ENCODE data around the gene WWOX.
"Not testable (repeated sequence)": the region's sequence is repeated elsewhere in the genome, so short reads cannot be mapped to it uniquely, and the experiment has no call there.

WWOX gene

GRCh38 chr16:78599271-78599670 is 499.8 kb downstream of the WWOX start:
- 94 to 97% methylated on average over 3 of the region's 4 CpGs for WGBS, 2 experiments (ENCODE audit: insufficient coverage in 2 of 2)
- H3K4me1 ChIP-seq (ENCODE audit: control insufficient read depth, insufficient read depth, low read length, poor library complexity, severe bottlenecking), result no peaks in the 10 kb centered on the region
- H3K27ac ChIP-seq (ENCODE audit: low read depth, low read length, severe bottlenecking), result no peak overlapping the region
- H3K36me3 ChIP-seq (ENCODE audit: control insufficient read depth, insufficient read depth, low read length), result no peaks in the 10 kb centered on the region
- H3K9me3 ChIP-seq (ENCODE audit: control insufficient read depth, low read length), result no peaks in the 10 kb centered on the region
- H3K4me3 ChIP-seq (ENCODE audit: extremely low read depth, insufficient read depth, low read length, poor library complexity, severe bottlenecking), result no peak overlapping the region

GRCh38 chr16:78604423-78605062 is 505.1 kb downstream of the WWOX start:
- WGBS, 2 experiments (ENCODE audit: insufficient coverage in 2 of 2), result no CpG with 5 or more reads among the region's 2 CpGs
- not testable (repeated sequence) for H3K36me3 ChIP-seq (ENCODE audit: control insufficient read depth, insufficient read depth, low read length); H3K27ac ChIP-seq (ENCODE audit: low read depth, low read length, severe bottlenecking); H3K9me3 ChIP-seq (ENCODE audit: control insufficient read depth, low read length); H3K4me3 ChIP-seq (ENCODE audit: extremely low read depth, insufficient read depth, low read length, poor library complexity, severe bottlenecking)
- peaks cover 13% of the 10 kb centered on the region for H3K4me1 ChIP-seq (ENCODE audit: control insufficient read depth, insufficient read depth, low read length, poor library complexity, severe bottlenecking)

GRCh38 chr16:78605548-78606101 is 506.2 kb downstream of the WWOX start:
- no peaks in the 10 kb centered on the region for H3K36me3 ChIP-seq (ENCODE audit: control insufficient read depth, insufficient read depth, low read length)
- WGBS, 2 experiments (ENCODE audit: insufficient coverage in 2 of 2), result 69 to 79% methylated on average over 2 of the region's 6 CpGs
- no peak overlapping the region for H3K27ac ChIP-seq (ENCODE audit: low read depth, low read length, severe bottlenecking)
- H3K9me3 ChIP-seq (ENCODE audit: control insufficient read depth, low read length), result no peaks in the 10 kb centered on the region
- no peak overlapping the region for H3K4me3 ChIP-seq (ENCODE audit: extremely low read depth, insufficient read depth, low read length, poor library complexity, severe bottlenecking)
- H3K4me1 ChIP-seq (ENCODE audit: control insufficient read depth, insufficient read depth, low read length, poor library complexity, severe bottlenecking), result peaks cover 15% of the 10 kb centered on the region

- no peaks in the 10 kb centered on the region for H3K9me3 ChIP-seq (ENCODE audit: control insufficient read depth, low read length)
- WGBS, 2 experiments (ENCODE audit: insufficient coverage in 2 of 2), result 42 to 49% methylated on average over 5 to 8 of the region's 8 CpGs
- H3K27ac ChIP-seq (ENCODE audit: low read depth, low read length, severe bottlenecking), result no peak overlapping the region
- no peak overlapping the region for H3K4me3 ChIP-seq (ENCODE audit: extremely low read depth, insufficient read depth, low read length, poor library complexity, severe bottlenecking)
- no peaks in the 10 kb centered on the region for H3K36me3 ChIP-seq (ENCODE audit: control insufficient read depth, insufficient read depth, low read length)
- H3K4me1 ChIP-seq (ENCODE audit: control insufficient read depth, insufficient read depth, low read length, poor library complexity, severe bottlenecking), result peaks cover 15% of the 10 kb centered on the region
Observed at GRCh38 chr16:78606545-78606944, 507.1 kb downstream of the WWOX start.

GRCh38 chr16:78607022-78607421 is 507.6 kb downstream of the WWOX start:
- Histone ChIP-seq H3K9me3 (ENCODE audit: control insufficient read depth, low read length) (no peaks in the 10 kb centered on the region), H3K4me1 (ENCODE audit: control insufficient read depth, insufficient read depth, low read length, poor library complexity, severe bottlenecking) (peaks cover 15% of the 10 kb centered on the region), H3K27ac (ENCODE audit: low read depth, low read length, severe bottlenecking) (no peak overlapping the region), H3K4me3 (ENCODE audit: extremely low read depth, insufficient read depth, low read length, poor library complexity, severe bottlenecking) (no peak overlapping the region), H3K36me3 (ENCODE audit: control insufficient read depth, insufficient read depth, low read length) (no peaks in the 10 kb centered on the region)
- WGBS, 2 experiments (ENCODE audit: insufficient coverage in 2 of 2), result no CpG with 5 or more reads among the region's 5 CpGs

- no peak overlapping the region for H3K4me3 ChIP-seq (ENCODE audit: extremely low read depth, insufficient read depth, low read length, poor library complexity, severe bottlenecking)
- H3K27ac ChIP-seq (ENCODE audit: low read depth, low read length, severe bottlenecking), result no peak overlapping the region
- H3K9me3 ChIP-seq (ENCODE audit: control insufficient read depth, low read length), result no peaks in the 10 kb centered on the region
- peaks cover 15% of the 10 kb centered on the region for H3K4me1 ChIP-seq (ENCODE audit: control insufficient read depth, insufficient read depth, low read length, poor library complexity, severe bottlenecking)
- WGBS, 2 experiments (ENCODE audit: insufficient coverage in 2 of 2), result 65 to 74% methylated on average over 4 to 6 of the region's 6 CpGs
- H3K36me3 ChIP-seq (ENCODE audit: control insufficient read depth, insufficient read depth, low read length), result no peaks in the 10 kb centered on the region
Observed at GRCh38 chr16:78607465-78607864, 508.0 kb downstream of the WWOX start.

GRCh38 chr16:78608305-78608776 is 508.9 kb downstream of the WWOX start:
- H3K27ac ChIP-seq (ENCODE audit: low read depth, low read length, severe bottlenecking), result peak overlapping the region; percentile 1
- no peaks in the 10 kb centered on the region for H3K36me3 ChIP-seq (ENCODE audit: control insufficient read depth, insufficient read depth, low read length)
- peaks cover 15% of the 10 kb centered on the region for H3K4me1 ChIP-seq (ENCODE audit: control insufficient read depth, insufficient read depth, low read length, poor library complexity, severe bottlenecking)
- WGBS, 2 experiments (ENCODE audit: insufficient coverage in 2 of 2), result 71 to 74% methylated on average over 7 to 9 of the region's 9 CpGs
- no peaks in the 10 kb centered on the region for H3K9me3 ChIP-seq (ENCODE audit: control insufficient read depth, low read length)
- H3K4me3 ChIP-seq (ENCODE audit: extremely low read depth, insufficient read depth, low read length, poor library complexity, severe bottlenecking), result no peak overlapping the region

- 86 to 89% methylated on average over 5 to 7 of the region's 13 CpGs for WGBS, 2 experiments (ENCODE audit: insufficient coverage in 2 of 2)
- Histone ChIP-seq H3K4me1 (ENCODE audit: control insufficient read depth, insufficient read depth, low read length, poor library complexity, severe bottlenecking) (peaks cover 15% of the 10 kb centered on the region), H3K27ac (ENCODE audit: low read depth, low read length, severe bottlenecking) (no peak overlapping the region), H3K36me3 (ENCODE audit: control insufficient read depth, insufficient read depth, low read length) (no peaks in the 10 kb centered on the region), H3K4me3 (ENCODE audit: extremely low read depth, insufficient read depth, low read length, poor library complexity, severe bottlenecking) (no peak overlapping the region), H3K9me3 (ENCODE audit: control insufficient read depth, low read length) (no peaks in the 10 kb centered on the region)
Observed at GRCh38 chr16:78609402-78610274, 510.2 kb downstream of the WWOX start.

- no peak overlapping the region for H3K27ac ChIP-seq (ENCODE audit: low read depth, low read length, severe bottlenecking)
- H3K9me3 ChIP-seq (ENCODE audit: control insufficient read depth, low read length), result no peaks in the 10 kb centered on the region
- H3K4me3 ChIP-seq (ENCODE audit: extremely low read depth, insufficient read depth, low read length, poor library complexity, severe bottlenecking), result no peak overlapping the region
- no peaks in the 10 kb centered on the region for H3K36me3 ChIP-seq (ENCODE audit: control insufficient read depth, insufficient read depth, low read length)
- H3K4me1 ChIP-seq (ENCODE audit: control insufficient read depth, insufficient read depth, low read length, poor library complexity, severe bottlenecking), result peaks cover 15% of the 10 kb centered on the region
- 100% methylated on average over 1 of the region's 2 CpGs; no CpG with 5 or more reads in 1 of the 2 experiments for WGBS, 2 experiments (ENCODE audit: insufficient coverage in 2 of 2)
Observed at GRCh38 chr16:78611318-78611717, 511.9 kb downstream of the WWOX start.

GRCh38 chr16:78619811-78620210 is 520.4 kb downstream of the WWOX start:
- H3K36me3 ChIP-seq (ENCODE audit: control insufficient read depth, insufficient read depth, low read length), result no peaks in the 10 kb centered on the region
- peaks cover 10% of the 10 kb centered on the region for H3K9me3 ChIP-seq (ENCODE audit: control insufficient read depth, low read length)
- no peak overlapping the region for H3K27ac ChIP-seq (ENCODE audit: low read depth, low read length, severe bottlenecking)
- peaks cover 9% of the 10 kb centered on the region for H3K4me1 ChIP-seq (ENCODE audit: control insufficient read depth, insufficient read depth, low read length, poor library complexity, severe bottlenecking)
- H3K4me3 ChIP-seq (ENCODE audit: extremely low read depth, insufficient read depth, low read length, poor library complexity, severe bottlenecking), result no peak overlapping the region
- no CpG with 5 or more reads among the region's 3 CpGs for WGBS, 2 experiments (ENCODE audit: insufficient coverage in 2 of 2)
